Omental fat pad (tissue), 4 donors: ENCODE results near the gene AOC1. TPM values are rescaled to one million over a fixed set of nuclear protein-coding genes. Genes with fewer than 3 reads are reported as not detected.
"Not testable (repeated sequence)": the region's sequence is repeated elsewhere in the genome, so short reads cannot be mapped to it uniquely, and the experiment has no call there.

Experiments
- ATAC-seq: fragments of 150-250 bp; one replicate; pipeline ENCODE4 v1.9.1; 2016; ENCODE audit warnings: mild to moderate bottlenecking, moderate library complexity; ENCODE audit not compliant: low FRiP score
- DNase-seq: peaks from one replicate; pipeline ENCODE4 v3.0.0-alpha.2; 2019; ENCODE audit warnings: low spot score
- CTCF ChIP-seq, 3 donors: fragments of 450-650 bp; IDR thresholded peaks; one replicate each; pipeline ENCODE4 v1.5.1; 2016 to 2017; ENCODE audit warnings: antibody characterized with exemption in 3 of 3, mild to moderate bottlenecking in 3 of 3, moderate library complexity in 2 of 3
- total RNA-seq, 4 donors: library from RNA; depleted of rRNA; stranded (reverse); fragments of >200 nt; gene quantifications; one replicate each; pipeline ENCODE4 v1.1.0, GENCODE V29; 2016

AOC1 gene, protein sequence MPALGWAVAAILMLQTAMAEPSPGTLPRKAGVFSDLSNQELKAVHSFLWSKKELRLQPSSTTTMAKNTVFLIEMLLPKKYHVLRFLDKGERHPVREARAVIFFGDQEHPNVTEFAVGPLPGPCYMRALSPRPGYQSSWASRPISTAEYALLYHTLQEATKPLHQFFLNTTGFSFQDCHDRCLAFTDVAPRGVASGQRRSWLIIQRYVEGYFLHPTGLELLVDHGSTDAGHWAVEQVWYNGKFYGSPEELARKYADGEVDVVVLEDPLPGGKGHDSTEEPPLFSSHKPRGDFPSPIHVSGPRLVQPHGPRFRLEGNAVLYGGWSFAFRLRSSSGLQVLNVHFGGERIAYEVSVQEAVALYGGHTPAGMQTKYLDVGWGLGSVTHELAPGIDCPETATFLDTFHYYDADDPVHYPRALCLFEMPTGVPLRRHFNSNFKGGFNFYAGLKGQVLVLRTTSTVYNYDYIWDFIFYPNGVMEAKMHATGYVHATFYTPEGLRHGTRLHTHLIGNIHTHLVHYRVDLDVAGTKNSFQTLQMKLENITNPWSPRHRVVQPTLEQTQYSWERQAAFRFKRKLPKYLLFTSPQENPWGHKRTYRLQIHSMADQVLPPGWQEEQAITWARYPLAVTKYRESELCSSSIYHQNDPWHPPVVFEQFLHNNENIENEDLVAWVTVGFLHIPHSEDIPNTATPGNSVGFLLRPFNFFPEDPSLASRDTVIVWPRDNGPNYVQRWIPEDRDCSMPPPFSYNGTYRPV
- not detected for total RNA-seq

- no peak for TF ChIP-seq CTCF (IDR thresholded peaks at IDR 0.05)
- DNase-seq (no peak), ATAC-seq (no peak)
Observed at GRCh38 chr7:150852371-150852905, at the start of gene AOC1. Gene AOC1, plus strand, starts transcription at chr7:150852517. Its CDS starts 3,954 bp downstream, at chr7:150856471.

DNA sequence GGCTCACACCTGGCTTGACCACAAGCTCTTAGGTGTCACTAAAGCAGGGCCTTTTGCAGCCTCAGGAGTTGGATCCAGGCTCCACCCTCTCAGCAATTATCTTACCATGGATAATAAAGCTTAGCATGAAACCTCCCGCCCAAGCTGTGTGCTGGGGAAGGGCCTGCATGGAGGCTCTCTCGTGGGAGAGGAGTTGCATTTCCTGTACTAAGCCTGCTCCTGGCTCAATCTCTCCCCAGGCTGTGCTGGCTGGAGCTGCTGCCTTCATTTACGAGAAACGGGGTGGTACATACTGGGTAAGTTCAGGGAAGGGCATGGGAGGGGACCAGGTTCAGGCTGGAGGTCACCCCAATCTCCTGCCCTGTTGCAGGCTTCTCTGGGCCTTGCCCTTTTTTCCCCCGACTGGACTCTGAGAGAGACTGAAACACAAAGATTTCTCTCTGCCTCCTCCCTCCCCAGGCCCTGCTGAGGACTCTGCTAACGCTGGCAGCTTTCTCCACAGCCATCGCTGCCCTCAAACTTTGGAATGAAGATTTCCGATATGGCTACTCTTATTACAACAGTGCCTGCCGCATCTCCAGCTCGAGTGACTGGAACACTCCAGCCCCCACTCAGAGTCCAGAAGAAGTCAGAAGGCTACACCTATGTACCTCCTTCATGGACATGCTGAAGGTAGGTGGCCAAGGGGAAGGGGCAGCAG is 49.0 kb upstream of the AOC1 start:
- TF ChIP-seq CTCF (IDR thresholded peaks at IDR 0.05), result no peak
- no peak for DNase-seq
- peak; percentile 35 for ATAC-seq

DNA sequence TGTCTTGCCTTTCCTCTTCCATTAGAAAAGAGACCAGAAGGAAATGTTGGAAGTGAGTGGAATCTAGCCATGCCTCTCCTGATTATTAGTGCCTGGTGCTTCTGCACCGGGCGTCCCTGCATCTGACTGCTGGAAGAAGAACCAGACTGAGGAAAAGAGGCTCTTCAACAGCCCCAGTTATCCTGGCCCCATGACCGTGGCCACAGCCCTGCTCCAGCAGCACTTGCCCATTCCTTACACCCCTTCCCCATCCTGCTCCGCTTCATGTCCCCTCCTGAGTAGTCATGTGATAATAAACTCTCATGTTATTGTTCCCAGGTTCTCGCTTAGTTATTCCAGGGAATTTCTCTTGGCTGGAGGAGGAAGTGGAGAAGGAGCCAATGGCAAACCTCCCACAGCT is 47.5 kb upstream of the AOC1 start:
- no peak for TF ChIP-seq CTCF (IDR thresholded peaks at IDR 0.05)
- ATAC-seq (no peak), DNase-seq (no peak)

DNA sequence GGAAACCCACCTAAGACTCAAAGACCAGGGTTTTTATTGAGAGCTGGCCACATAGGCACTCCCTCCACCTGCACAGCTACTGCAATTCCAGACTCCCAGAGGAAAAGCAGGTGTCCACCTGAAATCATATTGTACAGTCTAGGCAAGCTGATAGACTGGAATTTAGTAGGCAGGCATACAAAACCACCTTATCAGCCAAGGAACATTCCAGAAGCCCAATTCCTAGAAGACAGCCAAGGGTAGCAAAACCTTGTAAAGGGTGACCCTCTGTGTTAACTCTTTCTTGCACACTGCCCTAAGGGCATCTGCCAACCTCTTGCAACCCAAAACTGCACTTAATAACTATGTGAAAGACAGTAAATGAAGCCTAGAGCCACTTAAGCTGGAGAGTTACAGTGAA is 46.5 kb upstream of the AOC1 start:
- ATAC-seq (no peak), DNase-seq (no peak)
- TF ChIP-seq CTCF (IDR thresholded peaks at IDR 0.05), result no peak

DNA sequence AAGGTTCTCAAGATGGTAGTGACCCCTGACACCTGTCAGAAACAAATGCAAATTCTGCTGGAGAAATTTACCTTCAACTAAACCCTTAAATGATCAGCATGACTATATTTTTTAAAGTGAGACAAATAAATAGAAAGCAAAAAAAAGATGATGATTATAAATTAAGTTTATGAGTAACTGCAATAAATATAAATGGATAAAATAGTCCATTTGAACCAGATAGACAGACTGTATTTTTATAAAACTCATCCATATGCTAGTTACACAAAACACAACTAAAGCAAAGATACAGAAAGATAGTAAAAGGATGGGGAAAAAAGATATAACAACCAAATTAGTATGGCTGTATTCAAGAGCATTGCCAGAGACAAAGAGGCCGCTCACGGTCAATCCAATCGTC is 45.9 kb upstream of the AOC1 start:
- no peak for DNase-seq
- no peak for TF ChIP-seq CTCF (IDR thresholded peaks at IDR 0.05)

DNA sequence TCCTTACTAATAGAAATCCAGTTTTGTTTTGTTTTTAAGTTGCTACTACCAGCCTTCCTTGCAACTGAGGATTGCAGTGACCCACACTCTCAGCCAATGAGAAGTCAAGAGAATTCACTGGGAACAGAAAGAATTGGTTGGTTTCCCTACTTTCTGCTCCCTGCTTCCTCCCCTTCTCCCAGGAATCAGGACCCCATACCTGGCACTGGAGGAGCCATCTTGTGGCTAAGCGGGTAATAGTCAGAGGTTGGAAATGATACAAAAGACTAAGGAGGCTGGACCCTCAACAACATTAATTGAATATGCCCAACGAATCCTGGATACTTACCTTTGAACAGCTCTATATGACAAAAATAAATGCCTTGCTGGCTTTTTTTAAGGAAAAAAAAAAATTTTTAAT is 45.5 kb upstream of the AOC1 start:
- TF ChIP-seq CTCF (IDR thresholded peaks at IDR 0.05), result no peak
- no peak for ATAC-seq
- no peak for DNase-seq

More for the DNA sequence above, 45.9 kb upstream of the AOC1 start:
- ATAC-seq, result no peak

- ATAC-seq, DNase-seq: not testable (repeated sequence)
Observed at GRCh38 chr7:150807616-150808438, 44.5 kb upstream of the AOC1 start.
